Stimulated activated CD4-positive, alpha-beta T cell treated with anti-CD3 and anti-CD28 coated beads, Interleukin-4, amount 100 ng/mL, for 48 hours (primary cell): ENCODE measurements around the gene NEBL.

ENCODE experiments used
- DNase-seq, 2 donors: peaks; one replicate each; pipeline ENCODE4 v3.0.0-alpha.2; 2020; ENCODE audit warnings: low read depth in 2 of 2

NEBL gene

GRCh38 chr10:20863008-20863407, 34.1 kb downstream of the NEBL start:
- DNase-seq, result no peak

- DNase-seq, result no peak
Measured at GRCh38 chr10:20858292-20859124, 38.6 kb downstream of the NEBL start.

- DNase-seq, result no peak
Measured at GRCh38 chr10:20856484-20856883, 40.6 kb downstream of the NEBL start.

GRCh38 chr10:20855398-20856038, 41.6 kb downstream of the NEBL start:
- no peak for DNase-seq

GRCh38 chr10:20853276-20853675, 43.8 kb downstream of the NEBL start:
- DNase-seq, result no peak

GRCh38 chr10:20852303-20852702, 44.8 kb downstream of the NEBL start:
- DNase-seq, result no peak

GRCh38 chr10:20847512-20847911, 49.6 kb downstream of the NEBL start:
- DNase-seq, result no peak

GRCh38 chr10:20846263-20846662, 50.8 kb downstream of the NEBL start:
- no peak for DNase-seq

- DNase-seq, result no peak
Measured at GRCh38 chr10:20841419-20841818, 55.7 kb downstream of the NEBL start.

GRCh38 chr10:20839910-20840309, 57.2 kb downstream of the NEBL start:
- no peak for DNase-seq

- DNase-seq, result no peak
Measured at GRCh38 chr10:20839141-20839540, 58.0 kb downstream of the NEBL start.

GRCh38 chr10:20836401-20836800, 60.7 kb downstream of the NEBL start:
- DNase-seq, result no peak

- no peak for DNase-seq
Measured at GRCh38 chr10:20835335-20835734, 61.8 kb downstream of the NEBL start.

- DNase-seq, result no peak
Measured at GRCh38 chr10:20834825-20835224, 62.3 kb downstream of the NEBL start.

GRCh38 chr10:20822825-20823224, 74.3 kb downstream of the NEBL start:
- no peak for DNase-seq

GRCh38 chr10:20817646-20818045, 79.5 kb downstream of the NEBL start:
- no peak for DNase-seq

GRCh38 chr10:20817116-20817515, 80.0 kb downstream of the NEBL start:
- no peak for DNase-seq

- DNase-seq, result no peak
Measured at GRCh38 chr10:20814116-20814515, 83.0 kb downstream of the NEBL start.

- DNase-seq, result no peak
Measured at GRCh38 chr10:20811131-20811530, 86.0 kb downstream of the NEBL start.

- no peak for DNase-seq
Measured at GRCh38 chr10:20809631-20810030, 87.5 kb downstream of the NEBL start.

GRCh38 chr10:20806487-20806886, 90.6 kb downstream of the NEBL start:
- DNase-seq, result no peak

- no peak for DNase-seq
Measured at GRCh38 chr10:20797290-20797689, 99.8 kb downstream of the NEBL start.

- DNase-seq, result no peak
Measured at GRCh38 chr10:20795391-20795790, 101.7 kb downstream of the NEBL start.
